ENCODE data around the gene KHSRP.
"Not testable (repeated sequence)": the region's sequence is repeated elsewhere in the genome, so short reads cannot be mapped to it uniquely, and the experiment has no call there.

- TF ChIP-seq CTCF, POLR2A (IDR thresholded peaks at IDR 0.05): not testable (repeated sequence)
Observed at GRCh38 chr19:6400062-6400944, 24.3 kb downstream of the KHSRP start.

Data from tibial nerve (tissue), 3 donors.